HFF-Myc (cell line): ENCODE data around the gene BICRAL.
"Not testable (repeated sequence)": the region's sequence is repeated elsewhere in the genome, so short reads cannot be mapped to it uniquely, and the experiment has no call there.

Experiments
- DNase-seq: peaks from one replicate; pipeline ENCODE4 v3.0.0-alpha.2; 2011; ENCODE audit warnings: low read depth; ENCODE audit errors: extremely low read depth
- H3K4me3 ChIP-seq: replicated peaks from 2 replicates; pipeline ENCODE4 v1.5.1; 2011; ENCODE audit warnings: low read depth, mild to moderate bottlenecking, control low read depth, low read length
- TF ChIP-seq, protein P1 (sequence below): IDR thresholded peaks from 2 replicates; pipeline ENCODE4 v1.5.1; 2012; ENCODE audit warnings: mild to moderate bottlenecking, low read depth, low read length, control low read depth; ENCODE audit errors: missing control alignments

The BICRAL gene

DNA sequence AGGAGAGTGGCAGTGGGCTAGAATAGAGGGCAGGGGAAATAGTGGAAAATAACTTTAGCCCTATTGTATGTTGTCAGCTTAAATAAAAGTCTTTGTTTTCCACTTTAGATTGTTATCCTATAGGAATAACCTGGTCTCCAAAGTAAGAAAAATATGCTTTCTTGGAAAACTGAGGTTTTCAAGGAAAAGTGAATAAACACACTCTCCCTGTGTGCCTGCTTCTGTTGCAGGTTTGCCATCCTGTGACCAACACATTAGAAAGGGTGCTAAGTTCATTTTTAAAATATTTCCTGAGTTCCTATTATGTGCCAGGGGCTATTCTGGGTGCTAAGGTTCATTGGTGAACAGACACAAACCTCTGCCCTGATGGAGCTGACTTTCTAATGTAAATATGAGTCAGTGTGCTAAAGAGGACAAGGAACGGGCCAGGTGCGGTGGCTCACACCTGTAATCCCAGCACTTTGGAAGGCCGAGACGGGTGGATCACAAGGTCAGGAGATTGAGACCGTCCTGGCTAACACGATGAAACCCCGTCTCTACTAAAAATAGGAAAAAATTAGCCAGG is 23.5 kb downstream of the BICRAL start:
- no peak for DNase-seq
- TF ChIP-seq, protein P1, sequence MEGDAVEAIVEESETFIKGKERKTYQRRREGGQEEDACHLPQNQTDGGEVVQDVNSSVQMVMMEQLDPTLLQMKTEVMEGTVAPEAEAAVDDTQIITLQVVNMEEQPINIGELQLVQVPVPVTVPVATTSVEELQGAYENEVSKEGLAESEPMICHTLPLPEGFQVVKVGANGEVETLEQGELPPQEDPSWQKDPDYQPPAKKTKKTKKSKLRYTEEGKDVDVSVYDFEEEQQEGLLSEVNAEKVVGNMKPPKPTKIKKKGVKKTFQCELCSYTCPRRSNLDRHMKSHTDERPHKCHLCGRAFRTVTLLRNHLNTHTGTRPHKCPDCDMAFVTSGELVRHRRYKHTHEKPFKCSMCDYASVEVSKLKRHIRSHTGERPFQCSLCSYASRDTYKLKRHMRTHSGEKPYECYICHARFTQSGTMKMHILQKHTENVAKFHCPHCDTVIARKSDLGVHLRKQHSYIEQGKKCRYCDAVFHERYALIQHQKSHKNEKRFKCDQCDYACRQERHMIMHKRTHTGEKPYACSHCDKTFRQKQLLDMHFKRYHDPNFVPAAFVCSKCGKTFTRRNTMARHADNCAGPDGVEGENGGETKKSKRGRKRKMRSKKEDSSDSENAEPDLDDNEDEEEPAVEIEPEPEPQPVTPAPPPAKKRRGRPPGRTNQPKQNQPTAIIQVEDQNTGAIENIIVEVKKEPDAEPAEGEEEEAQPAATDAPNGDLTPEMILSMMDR: no peak
- H3K4me3 ChIP-seq: no peak overlapping the region

DNA sequence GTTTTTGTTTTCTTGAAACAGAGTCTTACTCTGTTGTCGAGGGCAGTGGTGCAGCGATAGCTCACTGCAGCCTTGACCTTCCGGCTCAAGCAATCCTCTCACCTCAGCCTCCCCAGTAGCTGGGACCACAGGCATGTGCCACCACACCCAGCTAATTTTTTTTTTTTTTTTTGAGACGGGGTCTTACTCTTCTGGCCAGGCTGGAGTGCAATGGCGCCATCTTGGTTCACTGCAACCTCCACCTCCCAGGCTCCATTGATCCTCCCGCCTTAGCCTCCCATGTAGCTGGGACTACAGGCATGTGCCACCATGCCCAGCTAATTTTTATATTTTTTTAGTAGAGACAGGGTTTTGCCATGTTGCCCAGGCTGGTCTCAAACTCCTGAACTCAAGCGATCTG is 24.5 kb downstream of the BICRAL start:
- H3K4me3 ChIP-seq, DNase-seq: not testable (repeated sequence)

DNA sequence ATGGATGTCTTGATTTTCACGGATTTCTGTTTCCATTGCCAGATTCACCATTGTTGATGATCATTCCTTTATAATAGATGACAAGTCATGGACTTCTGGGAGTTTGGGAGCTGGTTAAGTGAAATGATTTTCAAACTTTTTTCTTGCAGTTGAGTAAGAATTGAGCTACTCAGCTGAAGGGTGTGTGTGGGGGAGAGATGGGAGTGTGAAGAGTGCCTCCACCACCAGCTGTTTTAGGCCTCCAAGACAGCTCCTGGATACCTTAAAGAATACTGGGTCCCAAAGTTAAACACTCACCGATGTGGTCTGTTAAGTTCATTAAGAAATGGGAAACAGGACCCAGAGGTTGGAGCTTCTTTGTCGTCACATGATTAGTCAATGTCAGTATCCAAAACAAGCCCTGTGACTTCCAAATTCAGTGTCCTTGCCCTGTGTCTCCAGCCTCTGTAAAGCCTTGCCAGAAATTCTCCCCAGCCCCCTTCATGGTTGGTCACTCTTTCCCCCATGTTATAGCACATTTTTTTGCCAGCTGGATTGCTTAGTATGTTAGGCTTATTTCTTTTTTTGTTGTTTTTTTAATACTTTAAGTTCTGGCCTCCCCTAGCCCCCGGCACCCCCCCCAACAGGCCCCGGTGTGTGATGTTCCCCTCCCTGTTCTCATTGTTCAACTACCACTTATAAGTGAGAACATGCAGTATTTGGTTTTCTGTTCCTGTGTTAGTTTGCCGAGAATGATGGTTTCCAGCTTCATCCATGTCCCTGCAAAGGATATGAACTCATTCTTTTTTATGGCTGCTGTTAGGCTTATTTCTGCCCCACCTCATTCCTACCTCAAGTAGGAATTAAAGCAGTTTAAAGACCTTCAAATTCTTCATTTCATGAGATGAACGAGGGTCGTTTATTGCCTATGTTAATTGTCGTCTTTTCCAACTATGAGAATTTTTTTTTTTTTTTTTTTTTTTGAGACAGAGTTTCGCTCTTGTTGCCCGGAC is 26.9 kb downstream of the BICRAL start:
- no peak overlapping the region for H3K4me3 ChIP-seq
- TF ChIP-seq, protein P1: no peak
- no peak for DNase-seq

DNA sequence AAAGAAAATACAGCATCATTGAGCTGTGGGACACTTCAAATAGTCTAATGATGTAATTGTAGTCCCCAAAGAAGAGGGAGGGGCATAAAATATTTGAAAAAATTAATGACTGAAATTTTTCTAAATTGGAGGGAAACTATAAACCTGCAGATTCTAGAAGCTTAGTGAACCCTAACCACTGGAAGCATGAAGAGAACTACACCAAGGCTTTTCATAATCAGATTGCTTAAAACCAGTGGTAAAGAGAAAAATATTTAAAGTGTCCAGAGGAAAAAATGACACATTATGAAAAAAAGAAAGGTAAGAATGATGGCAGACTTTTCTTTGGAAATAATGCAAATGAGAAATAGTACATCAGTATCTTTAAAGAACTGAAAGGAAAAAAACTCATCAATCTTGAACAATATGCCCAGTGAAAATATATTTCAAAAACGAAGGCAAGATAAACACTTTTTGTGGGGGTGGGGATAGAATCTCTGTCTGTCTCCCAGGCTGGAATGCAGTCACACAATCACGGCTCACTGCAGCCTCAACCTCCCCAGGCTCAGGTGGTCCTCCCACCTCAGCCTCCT is 31.3 kb downstream of the BICRAL start:
- no peak overlapping the region for H3K4me3 ChIP-seq
- no peak for DNase-seq
- TF ChIP-seq, protein P1: no peak

DNA sequence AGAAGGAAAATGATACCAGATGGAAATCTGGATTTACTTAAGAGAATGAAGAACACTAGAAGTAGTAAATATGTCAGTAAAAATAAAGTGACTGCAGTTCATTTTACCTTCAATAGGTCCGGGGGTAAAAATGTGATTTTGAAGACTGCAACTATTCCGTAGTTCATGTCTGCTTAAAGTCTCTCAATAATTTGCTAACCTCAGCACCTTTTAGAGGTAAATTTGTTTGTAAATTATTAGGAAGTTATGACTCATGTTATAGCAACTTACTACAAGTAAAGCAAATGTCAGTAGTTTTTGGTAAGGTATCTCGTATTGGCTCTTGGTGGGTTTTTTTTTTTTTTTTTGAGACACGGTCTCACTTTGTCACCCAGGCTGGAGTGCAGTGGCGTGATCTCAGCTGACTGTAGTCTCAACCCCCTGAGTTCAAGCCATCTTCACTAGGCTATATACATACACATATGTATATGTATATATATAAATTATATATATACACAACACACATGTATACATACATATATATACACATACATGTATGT is 32.1 kb downstream of the BICRAL start:
- no peak for DNase-seq
- TF ChIP-seq, protein P1: no peak
- H3K4me3 ChIP-seq: no peak overlapping the region

DNA sequence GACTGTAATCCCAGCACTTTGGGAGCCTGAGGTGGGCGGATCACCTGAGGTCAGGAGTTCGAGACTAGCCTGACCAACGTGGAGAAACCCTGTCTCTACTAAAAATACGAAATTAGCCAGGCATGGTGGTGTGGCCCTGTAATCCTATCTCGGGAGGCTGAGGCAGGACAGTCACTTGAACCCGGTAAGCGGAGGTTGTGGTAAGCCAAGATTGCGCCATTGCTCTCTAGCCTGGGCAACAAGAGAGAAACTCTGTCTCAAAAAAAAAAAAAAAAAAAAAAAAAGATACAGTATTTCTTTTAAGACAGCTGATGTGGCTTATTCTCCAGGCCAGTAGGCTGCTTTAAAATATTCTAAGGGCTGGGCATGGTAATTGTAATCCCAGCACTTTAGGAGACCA is 33.9 kb downstream of the BICRAL start:
- not testable (repeated sequence) for H3K4me3 ChIP-seq, DNase-seq

DNA sequence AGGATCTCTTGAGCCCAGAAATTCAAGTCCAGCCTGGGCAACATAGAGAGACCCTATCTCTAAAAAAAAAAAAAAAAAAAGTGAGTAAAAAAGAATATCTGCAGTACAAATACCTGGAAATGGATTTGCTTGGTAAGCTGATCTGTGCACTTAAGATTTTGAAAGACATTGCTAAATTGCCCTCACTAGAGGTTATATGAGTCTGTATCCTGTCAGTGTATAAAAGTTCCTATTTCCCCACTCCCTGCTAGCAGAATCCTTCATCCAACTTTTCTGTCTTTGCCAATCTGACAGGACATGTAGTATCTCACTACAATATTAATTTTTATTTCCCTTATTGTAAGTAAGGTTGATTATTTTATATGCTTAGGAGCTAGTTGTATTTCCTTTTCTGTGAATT is 36.1 kb downstream of the BICRAL start:
- TF ChIP-seq, protein P1: no peak
- no peak for DNase-seq
- H3K4me3 ChIP-seq: no peak overlapping the region
